ENCODE data around the gene WWTR1.

The WWTR1 gene

DNA sequence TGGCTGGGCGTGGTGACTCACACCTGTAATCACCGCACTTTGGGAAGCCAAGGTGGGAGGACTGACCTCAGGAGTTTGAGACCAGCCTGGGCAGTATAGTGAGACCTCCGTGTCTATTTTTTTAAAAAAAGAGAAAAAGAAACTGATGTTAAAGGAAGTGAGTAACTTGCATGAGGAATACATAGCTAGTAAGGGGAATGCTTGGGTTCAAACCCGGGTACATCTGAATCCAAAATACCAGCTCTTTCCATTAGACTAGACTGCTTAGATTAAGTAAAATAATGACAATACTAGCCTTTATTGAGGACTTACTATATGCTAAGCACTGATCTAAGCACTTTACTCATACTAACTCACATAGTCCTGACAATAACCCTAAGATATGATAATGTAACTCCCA is 160.9 kb downstream of the WWTR1 start:
- no peaks in the 10 kb centered on the region for H3K36me3 ChIP-seq (ENCODE audit: insufficient read depth, low read length)
- H3K4me1 ChIP-seq (ENCODE audit: insufficient read depth, low read length), result no peaks in the 10 kb centered on the region
- no peaks in the 10 kb centered on the region for H3K9me3 ChIP-seq (ENCODE audit: low read length)
- no peak overlapping the region for H3K4me3 ChIP-seq (ENCODE audit: low read depth in 1 of 2, low read length in 2 of 2)
- no peak overlapping the region for H3K27ac ChIP-seq (ENCODE audit: low read depth, low read length)
- no peak overlapping the region for H3K9ac ChIP-seq (ENCODE audit: low read length)
- H3K27me3 ChIP-seq (ENCODE audit: control insufficient read depth in 1 of 2, insufficient read depth in 2 of 2, low read length in 2 of 2), result no peaks in the 10 kb centered on the region

- Histone ChIP-seq H3K27ac (ENCODE audit: low read depth, low read length) (no peak overlapping the region), H3K9ac (ENCODE audit: low read length) (no peak overlapping the region), H3K36me3 (ENCODE audit: insufficient read depth, low read length) (no peaks in the 10 kb centered on the region), H3K4me3 (ENCODE audit: low read depth in 1 of 2, low read length in 2 of 2) (no peak overlapping the region), H3K27me3 (ENCODE audit: control insufficient read depth in 1 of 2, insufficient read depth in 2 of 2, low read length in 2 of 2) (no peaks in the 10 kb centered on the region), H3K4me1 (ENCODE audit: insufficient read depth, low read length) (no peaks in the 10 kb centered on the region), H3K9me3 (ENCODE audit: low read length) (no peaks in the 10 kb centered on the region)
Observed at GRCh38 chr3:149495581-149496125, 162.2 kb downstream of the WWTR1 start.

DNA sequence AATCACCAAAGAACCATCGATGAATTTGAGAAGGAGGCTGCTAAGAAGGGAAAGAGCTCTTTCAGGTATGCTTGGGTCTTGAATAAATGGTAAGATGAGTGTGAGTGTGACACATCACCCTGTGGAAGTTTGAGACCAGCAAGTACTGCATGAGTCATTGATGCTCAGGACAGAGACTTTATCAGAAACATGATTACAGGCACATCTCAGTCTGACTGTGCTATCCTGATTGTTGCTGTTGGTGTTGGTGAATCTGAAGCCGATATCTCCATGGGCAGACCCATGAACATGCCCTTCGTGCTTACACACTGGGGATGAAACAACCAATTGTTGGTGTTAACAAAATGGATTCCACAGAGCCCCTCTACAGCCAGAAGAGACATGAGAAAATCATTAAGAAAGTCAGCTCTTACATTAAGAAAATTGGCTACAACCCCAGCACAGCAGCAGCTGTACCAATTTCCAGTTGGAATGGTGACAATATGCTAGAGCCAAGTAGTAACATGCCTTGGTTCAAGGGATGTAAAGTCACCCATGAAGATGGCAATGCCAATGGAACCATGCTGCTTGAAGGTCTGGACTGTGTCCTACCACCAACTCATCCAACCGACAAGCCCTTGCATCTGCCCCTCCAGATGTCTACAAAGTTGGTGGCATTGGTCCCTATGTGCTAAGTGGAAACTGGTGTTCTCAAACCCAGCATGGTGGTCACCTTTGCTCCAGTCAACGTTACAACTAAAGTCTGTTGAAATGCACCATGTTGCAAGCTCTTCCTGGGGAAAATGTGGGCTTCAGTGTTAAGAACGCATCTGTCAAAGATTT is 162.9 kb downstream of the WWTR1 start:
- H3K27me3 ChIP-seq (ENCODE audit: control insufficient read depth in 1 of 2, insufficient read depth in 2 of 2, low read length in 2 of 2), result no peaks in the 10 kb centered on the region
- no peaks in the 10 kb centered on the region for H3K4me1 ChIP-seq (ENCODE audit: insufficient read depth, low read length)
- H3K27ac ChIP-seq (ENCODE audit: low read depth, low read length), result no peak overlapping the region
- no peaks in the 10 kb centered on the region for H3K9me3 ChIP-seq (ENCODE audit: low read length)
- no peak overlapping the region for H3K4me3 ChIP-seq (ENCODE audit: low read depth in 1 of 2, low read length in 2 of 2)
- H3K36me3 ChIP-seq (ENCODE audit: insufficient read depth, low read length), result no peaks in the 10 kb centered on the region
- H3K9ac ChIP-seq (ENCODE audit: low read length), result no peak overlapping the region

DNA sequence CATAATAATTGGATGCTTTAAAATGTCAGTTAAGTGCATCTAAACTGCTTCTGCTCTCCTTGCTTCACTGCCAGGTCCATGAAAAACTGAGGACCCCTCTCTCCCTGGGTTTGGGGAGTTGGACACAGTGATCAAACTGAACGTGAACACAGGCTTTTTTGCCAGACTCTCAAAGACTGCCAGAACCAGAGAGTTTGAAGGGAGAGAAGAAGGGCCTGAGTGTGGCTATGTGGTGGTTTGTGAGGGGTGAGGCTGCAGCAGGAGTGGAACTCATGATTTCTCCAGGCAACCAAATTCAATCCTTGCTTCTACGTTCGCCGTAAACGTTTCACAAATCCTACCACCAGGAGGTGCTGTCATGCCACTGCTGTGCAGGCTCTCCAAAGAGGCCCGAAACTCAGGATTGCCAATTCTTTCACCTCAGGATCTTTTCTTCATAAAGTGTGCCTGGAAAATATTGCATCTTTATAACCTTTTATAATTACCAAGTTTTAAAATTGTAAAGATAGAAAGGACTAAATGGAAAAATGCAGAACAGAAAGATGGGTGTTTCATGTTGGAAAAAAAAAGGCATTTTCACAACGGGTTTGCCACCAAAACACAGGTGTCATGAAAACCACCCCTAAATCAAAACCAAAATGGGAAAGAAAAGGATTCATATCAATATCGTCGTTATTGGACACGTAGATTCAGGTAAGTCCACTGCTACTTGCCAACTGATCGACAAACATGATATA is 163.6 kb downstream of the WWTR1 start:
- no peak overlapping the region for H3K4me3 ChIP-seq (ENCODE audit: low read depth in 1 of 2, low read length in 2 of 2)
- H3K36me3 ChIP-seq (ENCODE audit: insufficient read depth, low read length), result no peaks in the 10 kb centered on the region
- no peaks in the 10 kb centered on the region for H3K27me3 ChIP-seq (ENCODE audit: control insufficient read depth in 1 of 2, insufficient read depth in 2 of 2, low read length in 2 of 2)
- H3K27ac ChIP-seq (ENCODE audit: low read depth, low read length), result no peak overlapping the region
- H3K9me3 ChIP-seq (ENCODE audit: low read length), result no peaks in the 10 kb centered on the region
- H3K4me1 ChIP-seq (ENCODE audit: insufficient read depth, low read length), result no peaks in the 10 kb centered on the region
- H3K9ac ChIP-seq (ENCODE audit: low read length), result no peak overlapping the region

DNA sequence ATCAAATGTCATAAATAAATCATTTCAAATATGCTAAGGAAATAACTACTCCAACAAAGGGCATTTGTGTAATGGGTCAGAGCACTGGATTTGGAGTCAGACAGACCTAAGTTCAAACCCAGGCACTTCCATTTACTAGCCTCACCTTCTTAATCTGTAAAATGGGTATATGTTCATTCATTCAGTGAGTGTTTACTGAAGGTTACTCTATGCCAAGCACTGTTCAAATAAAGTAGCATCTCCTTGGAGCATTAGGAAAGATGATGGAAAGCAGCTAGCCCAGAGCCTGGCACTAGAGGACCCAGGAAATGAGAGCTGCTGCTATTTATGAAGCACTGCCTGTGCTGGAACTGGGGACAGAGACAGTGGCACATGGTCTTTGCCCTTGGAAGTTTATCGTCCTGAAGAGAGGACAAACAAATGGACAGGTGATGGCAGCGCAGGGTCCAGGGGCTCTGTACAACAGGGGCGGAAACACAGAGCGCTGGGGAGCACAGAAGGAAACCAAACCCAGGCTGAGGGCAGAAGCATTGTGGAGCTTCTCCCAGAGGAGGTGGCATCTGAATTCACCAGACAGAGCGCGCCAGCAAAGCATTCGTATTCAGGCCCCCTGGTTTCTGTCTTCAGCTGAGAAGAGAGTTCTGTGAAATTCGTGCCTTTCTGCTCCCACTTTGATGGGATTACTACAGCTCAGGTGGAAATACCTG is 164.4 kb downstream of the WWTR1 start:
- Histone ChIP-seq H3K27me3 (ENCODE audit: control insufficient read depth in 1 of 2, insufficient read depth in 2 of 2, low read length in 2 of 2) (no peaks in the 10 kb centered on the region), H3K36me3 (ENCODE audit: insufficient read depth, low read length) (no peaks in the 10 kb centered on the region), H3K9me3 (ENCODE audit: low read length) (no peaks in the 10 kb centered on the region), H3K9ac (ENCODE audit: low read length) (no peak overlapping the region), H3K4me1 (ENCODE audit: insufficient read depth, low read length) (no peaks in the 10 kb centered on the region), H3K4me3 (ENCODE audit: low read depth in 1 of 2, low read length in 2 of 2) (no peak overlapping the region), H3K27ac (ENCODE audit: low read depth, low read length) (no peak overlapping the region)

DNA sequence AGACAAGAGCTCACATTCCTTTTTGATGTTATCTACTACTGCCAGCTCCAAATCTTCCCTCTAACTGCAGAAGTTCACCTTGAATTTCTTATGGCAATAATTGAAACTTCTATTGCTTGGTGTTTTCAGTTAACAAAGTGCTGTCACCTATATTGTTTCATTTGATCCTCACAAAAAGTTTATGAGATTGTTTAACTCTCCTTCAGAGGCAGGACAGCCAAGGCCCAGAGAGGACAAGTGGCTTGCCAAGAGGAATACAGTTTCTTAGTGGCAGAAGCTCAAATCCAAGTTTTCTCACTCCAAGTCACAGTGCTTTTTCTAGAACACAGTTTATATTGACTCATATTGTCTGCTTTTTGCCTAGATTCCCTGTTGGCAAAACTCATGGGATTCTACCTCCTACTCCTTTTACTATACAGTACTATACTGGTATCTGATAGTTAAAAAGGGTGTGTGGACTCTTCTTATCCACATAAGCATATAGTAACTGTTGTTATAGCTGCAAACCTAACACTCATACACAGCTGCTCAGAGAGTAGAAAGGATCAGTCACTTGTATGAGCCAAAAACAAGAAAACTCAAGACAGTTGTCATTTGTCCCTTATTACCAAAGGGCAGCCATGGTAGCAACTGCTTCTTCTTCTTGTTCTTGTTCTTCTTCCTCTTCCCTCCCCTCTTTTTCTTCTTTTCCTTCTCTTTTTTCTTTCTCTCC is 167.4 kb downstream of the WWTR1 start:
- Histone ChIP-seq H3K4me3 (ENCODE audit: low read depth in 1 of 2, low read length in 2 of 2) (no peak overlapping the region), H3K36me3 (ENCODE audit: insufficient read depth, low read length) (no peaks in the 10 kb centered on the region), H3K27me3 (ENCODE audit: control insufficient read depth in 1 of 2, insufficient read depth in 2 of 2, low read length in 2 of 2) (no peaks in the 10 kb centered on the region), H3K27ac (ENCODE audit: low read depth, low read length) (no peak overlapping the region), H3K9me3 (ENCODE audit: low read length) (no peaks in the 10 kb centered on the region), H3K9ac (ENCODE audit: low read length) (no peak overlapping the region), H3K4me1 (ENCODE audit: insufficient read depth, low read length) (no peaks in the 10 kb centered on the region)

- Histone ChIP-seq H3K4me3 (ENCODE audit: low read depth in 1 of 2, low read length in 2 of 2) (no peak overlapping the region), H3K4me1 (ENCODE audit: insufficient read depth, low read length) (no peaks in the 10 kb centered on the region), H3K9me3 (ENCODE audit: low read length) (no peaks in the 10 kb centered on the region), H3K36me3 (ENCODE audit: insufficient read depth, low read length) (no peaks in the 10 kb centered on the region), H3K9ac (ENCODE audit: low read length) (no peak overlapping the region), H3K27me3 (ENCODE audit: control insufficient read depth in 1 of 2, insufficient read depth in 2 of 2, low read length in 2 of 2) (no peaks in the 10 kb centered on the region), H3K27ac (ENCODE audit: low read depth, low read length) (no peak overlapping the region)
Observed at GRCh38 chr3:149489060-149489690, 168.7 kb downstream of the WWTR1 start.

- Histone ChIP-seq H3K4me3 (ENCODE audit: low read depth in 1 of 2, low read length in 2 of 2) (no peak overlapping the region), H3K36me3 (ENCODE audit: insufficient read depth, low read length) (no peaks in the 10 kb centered on the region), H3K27ac (ENCODE audit: low read depth, low read length) (no peak overlapping the region), H3K9ac (ENCODE audit: low read length) (no peak overlapping the region), H3K27me3 (ENCODE audit: control insufficient read depth in 1 of 2, insufficient read depth in 2 of 2, low read length in 2 of 2) (no peaks in the 10 kb centered on the region), H3K9me3 (ENCODE audit: low read length) (no peaks in the 10 kb centered on the region), H3K4me1 (ENCODE audit: insufficient read depth, low read length) (no peaks in the 10 kb centered on the region)
Observed at GRCh38 chr3:149487598-149488197, 170.1 kb downstream of the WWTR1 start.

DNA sequence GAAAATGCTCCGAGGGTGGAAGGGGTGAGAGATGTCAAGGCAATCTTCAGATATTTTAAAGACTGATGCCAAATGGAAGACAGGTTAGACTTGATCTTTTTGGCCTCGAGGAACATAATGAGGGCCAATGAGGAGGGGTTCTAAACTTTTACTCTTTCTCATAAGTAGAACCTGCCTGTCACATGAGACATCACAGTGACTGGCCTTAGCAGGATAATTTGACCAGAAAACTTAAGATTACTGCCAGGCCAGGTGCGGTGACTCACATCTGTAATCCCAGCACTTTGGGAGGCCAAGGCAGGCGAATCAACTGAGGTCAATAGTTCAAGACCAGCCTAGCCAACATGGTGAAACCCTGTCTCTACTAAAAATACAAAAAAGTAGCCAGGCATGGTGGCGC is 171.1 kb downstream of the WWTR1 start:
- H3K27me3 ChIP-seq (ENCODE audit: control insufficient read depth in 1 of 2, insufficient read depth in 2 of 2, low read length in 2 of 2), result no peaks in the 10 kb centered on the region
- no peaks in the 10 kb centered on the region for H3K4me1 ChIP-seq (ENCODE audit: insufficient read depth, low read length)
- no peak overlapping the region for H3K9ac ChIP-seq (ENCODE audit: low read length)
- H3K27ac ChIP-seq (ENCODE audit: low read depth, low read length), result no peak overlapping the region
- H3K9me3 ChIP-seq (ENCODE audit: low read length), result no peaks in the 10 kb centered on the region
- H3K36me3 ChIP-seq (ENCODE audit: insufficient read depth, low read length), result no peaks in the 10 kb centered on the region
- H3K4me3 ChIP-seq (ENCODE audit: low read depth in 1 of 2, low read length in 2 of 2), result no peak overlapping the region

- Histone ChIP-seq H3K4me1 (ENCODE audit: insufficient read depth, low read length) (no peaks in the 10 kb centered on the region), H3K36me3 (ENCODE audit: insufficient read depth, low read length) (no peaks in the 10 kb centered on the region), H3K9me3 (ENCODE audit: low read length) (no peaks in the 10 kb centered on the region), H3K27ac (ENCODE audit: low read depth, low read length) (no peak overlapping the region), H3K27me3 (ENCODE audit: control insufficient read depth in 1 of 2, insufficient read depth in 2 of 2, low read length in 2 of 2) (no peaks in the 10 kb centered on the region), H3K4me3 (ENCODE audit: low read depth in 1 of 2, low read length in 2 of 2) (no peak overlapping the region), H3K9ac (ENCODE audit: low read length) (no peak overlapping the region)
Observed at GRCh38 chr3:149481491-149481890, 176.3 kb downstream of the WWTR1 start.

Data from muscle layer of colon (tissue), 2 donors.